NCI-H128 (cell line): ENCODE data around the gene NOC4L.
"Not testable (repeated sequence)": the region's sequence is repeated elsewhere in the genome, so short reads cannot be mapped to it uniquely, and the experiment has no call there.

Experiments
- DNase-seq: peaks from one replicate; lab custom pipeline; 2025; ENCODE audit not compliant: unreplicated experiment; lab: John Stamatoyannopoulos, UW

NOC4L gene

GRCh38 chr12:132142679-132143335, 1.4 kb upstream of the NOC4L start:
- no peak for DNase-seq

- DNase-seq = no peak
These were observed 753 bp upstream of the NOC4L start for GRCh38 chr12:132143336-132144071.

GRCh38 chr12:132144810-132145168, 532 bp downstream of the NOC4L start:
- no peak for DNase-seq

GRCh38 chr12:132145334-132145733, 1.1 kb downstream of the NOC4L start:
- DNase-seq = no peak

- no peak for DNase-seq
These were observed 1.8 kb downstream of the NOC4L start for GRCh38 chr12:132146098-132146497.

GRCh38 chr12:132146772-132147422, 2.6 kb downstream of the NOC4L start:
- DNase-seq = no peak

- no peak for DNase-seq
These were observed 3.4 kb downstream of the NOC4L start for GRCh38 chr12:132147423-132148367.

GRCh38 chr12:132148368-132149045, 4.2 kb downstream of the NOC4L start:
- DNase-seq = no peak

- DNase-seq = not testable (repeated sequence)
These were observed 5.3 kb downstream of the NOC4L start for GRCh38 chr12:132149526-132149925.

GRCh38 chr12:132150780-132151144, 6.5 kb downstream of the NOC4L start:
- no peak for DNase-seq

GRCh38 chr12:132151145-132151765, 7.0 kb downstream of the NOC4L start:
- no peak for DNase-seq

GRCh38 chr12:132151766-132152410, 7.6 kb downstream of the NOC4L start:
- no peak for DNase-seq

- no peak for DNase-seq
These were observed 8.2 kb downstream of the NOC4L start for GRCh38 chr12:132152411-132152821.

GRCh38 chr12:132152953-132153352, 8.7 kb downstream of the NOC4L start:
- no peak for DNase-seq

GRCh38 chr12:132153501-132154340, 9.5 kb downstream of the NOC4L start:
- peak; percentile 70 for DNase-seq

GRCh38 chr12:132154341-132154761, 10.1 kb downstream of the NOC4L start:
- DNase-seq = no peak

- DNase-seq = no peak
These were observed 10.9 kb downstream of the NOC4L start for GRCh38 chr12:132154941-132155770.
